PC-3 (cell line): ENCODE data around the gene SUGCT.

ENCODE experiments used
- EZH2 ChIP-seq: fragments of 300-600 bp; sonication (generic); IDR thresholded peaks from one replicate; pipeline ENCODE4 v1.6.1; 2017; ENCODE audit warnings: antibody characterized with exemption, mild to moderate bottlenecking, low read length; ENCODE audit not compliant: unreplicated experiment
- EZH2phosphoT487 ChIP-seq: fragments of 300-600 bp; sonication (generic); IDR thresholded peaks from 2 replicates; pipeline ENCODE4 v1.6.1; 2018; ENCODE audit warnings: mild to moderate bottlenecking, antibody characterized with exemption, low read length, borderline replicate concordance
- TF ChIP-seq, protein P1 (sequence below): fragments of 300-600 bp; sonication (generic); conservative IDR thresholded peaks from 2 replicates; pipeline ENCODE4 v1.5.1; 2017; ENCODE audit warnings: antibody characterized with exemption, low read depth, mild to moderate bottlenecking, low read length

DNA sequence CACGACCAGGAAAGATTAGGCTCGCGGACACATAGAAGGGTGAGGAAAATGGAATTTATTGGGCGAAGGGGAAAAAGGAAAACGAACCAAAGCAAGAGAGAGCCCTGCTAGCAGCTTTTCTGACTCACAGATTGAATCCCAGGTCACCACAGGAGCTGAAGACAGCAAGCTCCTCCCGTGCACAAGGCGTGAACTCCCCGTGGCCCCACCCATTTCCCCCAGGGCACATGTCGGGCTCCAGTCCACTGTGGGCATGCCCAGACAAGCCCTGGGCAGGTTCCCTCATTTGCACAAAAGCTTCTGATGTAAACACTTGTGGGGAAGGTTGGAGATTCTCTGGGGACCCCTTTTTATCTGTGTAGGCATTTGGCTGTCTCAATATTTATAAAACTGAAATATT is 582.4 kb downstream of the SUGCT start:
- TF ChIP-seq EZH2 (no peak), EZH2phosphoT487 (no peak)
- TF ChIP-seq, protein P1, sequence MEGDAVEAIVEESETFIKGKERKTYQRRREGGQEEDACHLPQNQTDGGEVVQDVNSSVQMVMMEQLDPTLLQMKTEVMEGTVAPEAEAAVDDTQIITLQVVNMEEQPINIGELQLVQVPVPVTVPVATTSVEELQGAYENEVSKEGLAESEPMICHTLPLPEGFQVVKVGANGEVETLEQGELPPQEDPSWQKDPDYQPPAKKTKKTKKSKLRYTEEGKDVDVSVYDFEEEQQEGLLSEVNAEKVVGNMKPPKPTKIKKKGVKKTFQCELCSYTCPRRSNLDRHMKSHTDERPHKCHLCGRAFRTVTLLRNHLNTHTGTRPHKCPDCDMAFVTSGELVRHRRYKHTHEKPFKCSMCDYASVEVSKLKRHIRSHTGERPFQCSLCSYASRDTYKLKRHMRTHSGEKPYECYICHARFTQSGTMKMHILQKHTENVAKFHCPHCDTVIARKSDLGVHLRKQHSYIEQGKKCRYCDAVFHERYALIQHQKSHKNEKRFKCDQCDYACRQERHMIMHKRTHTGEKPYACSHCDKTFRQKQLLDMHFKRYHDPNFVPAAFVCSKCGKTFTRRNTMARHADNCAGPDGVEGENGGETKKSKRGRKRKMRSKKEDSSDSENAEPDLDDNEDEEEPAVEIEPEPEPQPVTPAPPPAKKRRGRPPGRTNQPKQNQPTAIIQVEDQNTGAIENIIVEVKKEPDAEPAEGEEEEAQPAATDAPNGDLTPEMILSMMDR = no peak
